HepG2 (cell line): ENCODE data around the gene UBE2C. TPM values are rescaled to one million over a fixed set of nuclear protein-coding genes. Genes with fewer than 3 reads are reported as not detected.
A peak's percentile ranks its signal among the peaks of the same experiment; 100 is the strongest.

ENCODE experiments used
- HDAC6 ChIP-seq: fragments of 200-600 bp; sonication (generic); IDR thresholded peaks from 2 replicates; pipeline ENCODE4 v1.7.0; 2017; ENCODE audit warnings: mild to moderate bottlenecking, antibody characterized with exemption, low read length, low read depth
- IKZF1 ChIP-seq: fragments of 450-650 bp; IDR thresholded peaks from 2 replicates; pipeline ENCODE4 v1.7.1; 2016
- KLF9 ChIP-seq: IDR thresholded peaks from 2 replicates; pipeline ENCODE4 v1.6.1; 2016; ENCODE audit warnings: low read depth
- MEF2D ChIP-seq: sonication (generic); formaldehyde crosslinking; IDR thresholded peaks from 2 replicates; pipeline ENCODE4 v1.5.1; 2020; ENCODE audit warnings: mild to moderate bottlenecking, missing genetic modification reagents
- NFKB2 ChIP-seq: sonication (generic); formaldehyde crosslinking; IDR thresholded peaks from 2 replicates; pipeline ENCODE4 v1.4.0; 2020; ENCODE audit warnings: missing genetic modification reagents, borderline replicate concordance
- TOE1 ChIP-seq: sonication (generic); formaldehyde crosslinking; IDR thresholded peaks from 2 replicates; pipeline ENCODE4 v1.4.0; 2020; ENCODE audit warnings: mild to moderate bottlenecking, missing genetic modification reagents
- ZNF17 ChIP-seq: sonication (generic); formaldehyde crosslinking; IDR thresholded peaks from 2 replicates; pipeline ENCODE4 v1.5.0; 2020; ENCODE audit warnings: mild to moderate bottlenecking, missing genetic modification reagents
- ZNF331 ChIP-seq: sonication (generic); formaldehyde crosslinking; IDR thresholded peaks from 2 replicates; pipeline ENCODE4 v1.4.0; 2020; ENCODE audit warnings: missing genetic modification reagents
- ZNF431 ChIP-seq: sonication (generic); formaldehyde crosslinking; IDR thresholded peaks from 2 replicates; pipeline ENCODE4 v1.9.0; 2022; ENCODE audit warnings: missing genetic modification reagents, low read depth, mild to moderate bottlenecking, borderline replicate concordance
- ZNF547 ChIP-seq: sonication (generic); formaldehyde crosslinking; IDR thresholded peaks from 2 replicates; pipeline ENCODE4 v1.5.1; 2020; ENCODE audit warnings: mild to moderate bottlenecking, missing genetic modification reagents
- ZSCAN9 ChIP-seq: IDR thresholded peaks from 2 replicates; pipeline ENCODE4 v1.6.1; 2016; ENCODE audit warnings: borderline replicate concordance
- polyA plus RNA-seq, 8 experiments: library from polyadenylated mRNA; depleted of rRNA in 3 of 8; stranded (reverse) in 7 of 8; unstranded in 1 of 8; fragments of >200 nt; fragmentation: Illumina TruSeq in 4 of 8; extraction: Trizol in 4 of 8; gene quantifications; 2 replicates each; pipeline versions ENCODE4 v1.2.1 to v1.2.3, GENCODE V29; 2011 to 2016; ENCODE audit warnings: low read depth in 4 of 8, missing spikeins in 1 of 8, mixed read lengths in 1 of 8; ENCODE audit not compliant: insufficient read depth in 1 of 8
- total RNA-seq, 5 experiments: library from RNA; depleted of rRNA; stranded (reverse); fragments of >200 nt; fragmentation: Illumina TruSeq; extraction: Trizol; gene quantifications; 2 replicates each; pipeline ENCODE4 v1.2.3, GENCODE V29; 2016; ENCODE audit warnings: low read depth in 1 of 5
- TF ChIP-seq, protein P1 (sequence below): sonication (generic); formaldehyde crosslinking; IDR thresholded peaks from 2 replicates; pipeline ENCODE4 v1.4.0; 2020; ENCODE audit warnings: missing genetic modification reagents
- TF ChIP-seq, protein P2 (sequence below), 2 experiments: sonication (generic) in 1 of 2; formaldehyde crosslinking in 1 of 2; IDR thresholded peaks; 2 replicates each; pipeline versions ENCODE4 v1.4.0 to v1.6.1; 2016 to 2020; ENCODE audit warnings: borderline replicate concordance in 1 of 2, low read depth in 1 of 2, mild to moderate bottlenecking in 1 of 2, missing genetic modification reagents in 1 of 2
- TF ChIP-seq, protein P3 (sequence below): sonication (generic); formaldehyde crosslinking; IDR thresholded peaks from 2 replicates; pipeline ENCODE4; 2020; ENCODE audit warnings: missing genetic modification reagents, mild to moderate bottlenecking, borderline replicate concordance

The UBE2C gene
- total and polyA plus RNA-seq, 2 of the 13 experiments (the other 11 are each of a cell fraction or from before 2014, with no cell fraction given), result 100 to 123 TPM

DNA sequence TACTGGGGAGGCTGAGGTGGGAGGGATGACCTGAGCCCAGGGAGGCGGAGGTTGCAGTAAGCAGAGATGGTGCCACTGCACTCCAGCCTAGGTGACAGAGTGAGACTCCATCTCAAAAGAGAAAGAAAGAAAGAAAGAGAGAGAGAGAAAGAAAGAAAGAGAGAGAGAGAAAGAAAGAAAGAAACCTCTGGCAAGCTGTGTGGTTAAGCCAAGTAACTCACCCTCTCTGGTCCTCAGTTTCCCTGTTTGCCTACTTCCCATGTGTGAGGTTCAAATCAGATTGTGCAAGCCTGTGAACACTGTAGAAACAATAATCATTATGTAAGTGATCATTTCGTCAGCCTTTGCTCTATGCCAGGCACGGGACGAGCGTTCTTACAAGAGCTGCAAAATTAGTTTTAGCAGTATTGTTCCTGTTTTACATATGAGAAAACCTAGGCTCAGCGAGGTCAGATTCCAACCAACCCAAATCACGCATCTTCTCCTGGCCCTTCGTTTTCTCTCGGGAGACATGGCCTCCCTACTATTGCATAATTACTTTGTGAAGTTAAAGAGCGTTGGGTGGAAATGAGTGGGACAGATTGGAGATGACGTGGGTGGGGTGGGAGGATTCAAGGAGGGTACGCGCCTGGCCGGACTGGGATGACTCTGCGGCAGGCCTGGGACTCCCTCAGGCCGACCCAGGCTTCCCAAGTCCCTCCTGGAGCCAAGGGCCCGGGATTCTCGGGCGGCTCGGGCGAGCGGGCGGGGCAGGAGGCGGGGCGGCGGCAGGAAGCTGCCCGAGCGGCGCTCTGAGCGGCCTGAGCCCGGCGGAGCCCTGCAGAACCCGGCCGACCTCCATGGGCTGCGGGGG is 20.8 kb downstream of the UBE2C start, which contains the start of gene SNX21 (continued):
- TF ChIP-seq, protein P1, sequence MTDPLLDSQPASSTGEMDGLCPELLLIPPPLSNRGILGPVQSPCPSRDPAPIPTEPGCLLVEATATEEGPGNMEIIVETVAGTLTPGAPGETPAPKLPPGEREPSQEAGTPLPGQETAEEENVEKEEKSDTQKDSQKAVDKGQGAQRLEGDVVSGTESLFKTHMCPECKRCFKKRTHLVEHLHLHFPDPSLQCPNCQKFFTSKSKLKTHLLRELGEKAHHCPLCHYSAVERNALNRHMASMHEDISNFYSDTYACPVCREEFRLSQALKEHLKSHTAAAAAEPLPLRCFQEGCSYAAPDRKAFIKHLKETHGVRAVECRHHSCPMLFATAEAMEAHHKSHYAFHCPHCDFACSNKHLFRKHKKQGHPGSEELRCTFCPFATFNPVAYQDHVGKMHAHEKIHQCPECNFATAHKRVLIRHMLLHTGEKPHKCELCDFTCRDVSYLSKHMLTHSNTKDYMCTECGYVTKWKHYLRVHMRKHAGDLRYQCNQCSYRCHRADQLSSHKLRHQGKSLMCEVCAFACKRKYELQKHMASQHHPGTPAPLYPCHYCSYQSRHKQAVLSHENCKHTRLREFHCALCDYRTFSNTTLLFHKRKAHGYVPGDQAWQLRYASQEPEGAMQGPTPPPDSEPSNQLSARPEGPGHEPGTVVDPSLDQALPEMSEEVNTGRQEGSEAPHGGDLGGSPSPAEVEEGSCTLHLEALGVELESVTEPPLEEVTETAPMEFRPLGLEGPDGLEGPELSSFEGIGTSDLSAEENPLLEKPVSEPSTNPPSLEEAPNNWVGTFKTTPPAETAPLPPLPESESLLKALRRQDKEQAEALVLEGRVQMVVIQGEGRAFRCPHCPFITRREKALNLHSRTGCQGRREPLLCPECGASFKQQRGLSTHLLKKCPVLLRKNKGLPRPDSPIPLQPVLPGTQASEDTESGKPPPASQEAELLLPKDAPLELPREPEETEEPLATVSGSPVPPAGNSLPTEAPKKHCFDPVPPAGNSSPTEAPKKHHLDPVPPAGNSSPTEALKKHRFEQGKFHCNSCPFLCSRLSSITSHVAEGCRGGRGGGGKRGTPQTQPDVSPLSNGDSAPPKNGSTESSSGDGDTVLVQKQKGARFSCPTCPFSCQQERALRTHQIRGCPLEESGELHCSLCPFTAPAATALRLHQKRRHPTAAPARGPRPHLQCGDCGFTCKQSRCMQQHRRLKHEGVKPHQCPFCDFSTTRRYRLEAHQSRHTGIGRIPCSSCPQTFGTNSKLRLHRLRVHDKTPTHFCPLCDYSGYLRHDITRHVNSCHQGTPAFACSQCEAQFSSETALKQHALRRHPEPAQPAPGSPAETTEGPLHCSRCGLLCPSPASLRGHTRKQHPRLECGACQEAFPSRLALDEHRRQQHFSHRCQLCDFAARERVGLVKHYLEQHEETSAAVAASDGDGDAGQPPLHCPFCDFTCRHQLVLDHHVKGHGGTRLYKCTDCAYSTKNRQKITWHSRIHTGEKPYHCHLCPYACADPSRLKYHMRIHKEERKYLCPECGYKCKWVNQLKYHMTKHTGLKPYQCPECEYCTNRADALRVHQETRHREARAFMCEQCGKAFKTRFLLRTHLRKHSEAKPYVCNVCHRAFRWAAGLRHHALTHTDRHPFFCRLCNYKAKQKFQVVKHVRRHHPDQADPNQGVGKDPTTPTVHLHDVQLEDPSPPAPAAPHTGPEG, result peak; percentile 69; the same call in 1 of the 2 replicates
- TF ChIP-seq TOE1 (peak; percentile 66; the same call in 1 of the 2 replicates), IKZF1 (no peak), ZSCAN9 (no peak), NFKB2 (CRISPR knock-in tag) (no peak; the same call in 1 of the 2 replicates), KLF9 (0 out of 2 replicates have a peak, but pooled peaks have one; percentile 23), ZNF17 (no peak), MEF2D (no peak; the same call in 1 of the 2 replicates), ZNF547 (CRISPR knock-in tag) (peak; percentile 13), ZNF431 (CRISPR knock-in tag) (no peak; the same call in 1 of the 2 replicates), HDAC6 (no peak), ZNF331 (CRISPR knock-in tag) (0 out of 2 replicates have a peak, but pooled peaks have one; percentile 47)
- TF ChIP-seq, protein P2, sequence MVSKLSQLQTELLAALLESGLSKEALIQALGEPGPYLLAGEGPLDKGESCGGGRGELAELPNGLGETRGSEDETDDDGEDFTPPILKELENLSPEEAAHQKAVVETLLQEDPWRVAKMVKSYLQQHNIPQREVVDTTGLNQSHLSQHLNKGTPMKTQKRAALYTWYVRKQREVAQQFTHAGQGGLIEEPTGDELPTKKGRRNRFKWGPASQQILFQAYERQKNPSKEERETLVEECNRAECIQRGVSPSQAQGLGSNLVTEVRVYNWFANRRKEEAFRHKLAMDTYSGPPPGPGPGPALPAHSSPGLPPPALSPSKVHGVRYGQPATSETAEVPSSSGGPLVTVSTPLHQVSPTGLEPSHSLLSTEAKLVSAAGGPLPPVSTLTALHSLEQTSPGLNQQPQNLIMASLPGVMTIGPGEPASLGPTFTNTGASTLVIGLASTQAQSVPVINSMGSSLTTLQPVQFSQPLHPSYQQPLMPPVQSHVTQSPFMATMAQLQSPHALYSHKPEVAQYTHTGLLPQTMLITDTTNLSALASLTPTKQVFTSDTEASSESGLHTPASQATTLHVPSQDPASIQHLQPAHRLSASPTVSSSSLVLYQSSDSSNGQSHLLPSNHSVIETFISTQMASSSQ (IDR thresholded peaks at IDR 0.05; ENCODE audit: low read depth), result no peak
- TF ChIP-seq, protein P2 (CRISPR knock-in tag; IDR thresholded peaks at IDR 0.05; ENCODE audit: borderline replicate concordance), result no peak
- TF ChIP-seq, protein P3, sequence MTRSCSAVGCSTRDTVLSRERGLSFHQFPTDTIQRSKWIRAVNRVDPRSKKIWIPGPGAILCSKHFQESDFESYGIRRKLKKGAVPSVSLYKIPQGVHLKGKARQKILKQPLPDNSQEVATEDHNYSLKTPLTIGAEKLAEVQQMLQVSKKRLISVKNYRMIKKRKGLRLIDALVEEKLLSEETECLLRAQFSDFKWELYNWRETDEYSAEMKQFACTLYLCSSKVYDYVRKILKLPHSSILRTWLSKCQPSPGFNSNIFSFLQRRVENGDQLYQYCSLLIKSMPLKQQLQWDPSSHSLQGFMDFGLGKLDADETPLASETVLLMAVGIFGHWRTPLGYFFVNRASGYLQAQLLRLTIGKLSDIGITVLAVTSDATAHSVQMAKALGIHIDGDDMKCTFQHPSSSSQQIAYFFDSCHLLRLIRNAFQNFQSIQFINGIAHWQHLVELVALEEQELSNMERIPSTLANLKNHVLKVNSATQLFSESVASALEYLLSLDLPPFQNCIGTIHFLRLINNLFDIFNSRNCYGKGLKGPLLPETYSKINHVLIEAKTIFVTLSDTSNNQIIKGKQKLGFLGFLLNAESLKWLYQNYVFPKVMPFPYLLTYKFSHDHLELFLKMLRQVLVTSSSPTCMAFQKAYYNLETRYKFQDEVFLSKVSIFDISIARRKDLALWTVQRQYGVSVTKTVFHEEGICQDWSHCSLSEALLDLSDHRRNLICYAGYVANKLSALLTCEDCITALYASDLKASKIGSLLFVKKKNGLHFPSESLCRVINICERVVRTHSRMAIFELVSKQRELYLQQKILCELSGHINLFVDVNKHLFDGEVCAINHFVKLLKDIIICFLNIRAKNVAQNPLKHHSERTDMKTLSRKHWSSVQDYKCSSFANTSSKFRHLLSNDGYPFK (CRISPR knock-in tag), result no peak; the same call in 1 of the 2 replicates
